H1 (cell line): ENCODE results near the gene POMT2.

Experiments
- ATF3 ChIP-seq: IDR thresholded peaks from 2 replicates; pipeline ENCODE4 v1.6.1; 2011; ENCODE audit warnings: low read depth, mild to moderate bottlenecking, low read length; ENCODE audit not compliant: insufficient read depth
- CEBPB ChIP-seq: IDR thresholded peaks from 2 replicates; pipeline ENCODE4 v1.6.1; 2012; ENCODE audit warnings: low read depth, low read length
- CTCF ChIP-seq, 3 experiments: IDR thresholded peaks; 1 replicate in 2 of 3; 2 replicates in 1 of 3; pipeline versions ENCODE4 v1.5.1 to v1.6.1; 2011; ENCODE audit warnings: low read length in 3 of 3, mild to moderate bottlenecking in 3 of 3, inconsistent platforms in 2 of 3, low read depth in 1 of 3, moderate library complexity in 1 of 3; ENCODE audit not compliant: insufficient read depth in 1 of 3; ENCODE audit errors: control extremely low read depth in 1 of 3
- PHF8 ChIP-seq: fragments of 200-600 bp; sonication (generic); conservative IDR thresholded peaks from 2 replicates; pipeline ENCODE4 v1.7.1; 2012; ENCODE audit warnings: low read depth, mild to moderate bottlenecking, inconsistent platforms, low read length, moderate library complexity
- TEAD4 ChIP-seq: IDR thresholded peaks from 2 replicates; pipeline ENCODE4 v1.6.1; 2012; ENCODE audit warnings: low read depth, low read length, inconsistent platforms, mixed read lengths

GRCh38 chr14:77281852-77282410 lies 38.8 kb downstream of the POMT2 start:
- no peak for TF ChIP-seq PHF8
- no peak for TF ChIP-seq CTCF (IDR thresholded peaks at IDR 0.05; ENCODE audit: control extremely low read depth in 1 of 3, insufficient read depth in 1 of 3, low read depth in 1 of 3, low read length in 3 of 3)
- no peak for TF ChIP-seq ATF3
- TF ChIP-seq CEBPB: no peak
- no peak for TF ChIP-seq TEAD4
